HepG2 (cell line): Measurements from ENCODE around the gene GNB3. TPM values are rescaled to one million over a fixed set of nuclear protein-coding genes. Genes with fewer than 3 reads are reported as not detected.

ENCODE experiments used
- ARNT2 ChIP-seq: sonication (generic); formaldehyde crosslinking; IDR thresholded peaks from 2 replicates; pipeline ENCODE4 v1.8.0; 2022; ENCODE audit warnings: mild to moderate bottlenecking, low read depth, missing genetic modification reagents, moderate library complexity
- CTCF ChIP-seq: sonication (generic); formaldehyde crosslinking; IDR thresholded peaks from 2 replicates; pipeline ENCODE4 v1.5.0; 2020; ENCODE audit warnings: mild to moderate bottlenecking, missing genetic modification reagents, moderate library complexity
- EP300 ChIP-seq, 3 experiments: sonication (generic) in 1 of 3; formaldehyde crosslinking in 1 of 3; IDR thresholded peaks; 2 replicates each; pipeline versions ENCODE4 v1.5.1 to v1.6.1; 2011 to 2020; ENCODE audit warnings: low read depth in 2 of 3, low read length in 2 of 3, borderline replicate concordance in 1 of 3, improper control_type of control experiment in 1 of 3, mild to moderate bottlenecking in 1 of 3, missing genetic modification reagents in 1 of 3, moderate library complexity in 1 of 3
- ETV5 ChIP-seq: IDR thresholded peaks from 2 replicates; pipeline ENCODE4 v1.6.1; 2018; ENCODE audit warnings: missing biosample characterization, missing genetic modification reagents, inconsistent platforms, borderline replicate concordance
- HIVEP1 ChIP-seq: sonication (generic); formaldehyde crosslinking; IDR thresholded peaks from 2 replicates; pipeline ENCODE4 v1.4.0; 2020; ENCODE audit warnings: mild to moderate bottlenecking, missing genetic modification reagents
- HNRNPLL ChIP-seq: fragments of 200-400 bp; formaldehyde crosslinking; IDR thresholded peaks from 2 replicates; pipeline ENCODE4 v1.6.1; 2017; ENCODE audit warnings: mild to moderate bottlenecking, low read depth, low read length; ENCODE audit not compliant: poor library complexity, severe bottlenecking
- MXD4 ChIP-seq: IDR thresholded peaks from 2 replicates; pipeline ENCODE4 v1.6.1; 2016; ENCODE audit warnings: mild to moderate bottlenecking, missing biosample characterization, missing genetic modification reagents
- NONO ChIP-seq, 2 experiments: fragments of 450-650 bp in 1 of 2; sonication (generic) in 1 of 2; formaldehyde crosslinking in 1 of 2; IDR thresholded peaks in 1 of 2; conservative IDR thresholded peaks in 1 of 2; 2 replicates each; pipeline versions ENCODE4 v1.6.1 to v1.8.0; 2017 to 2022; ENCODE audit warnings: mild to moderate bottlenecking in 1 of 2, missing genetic modification reagents in 1 of 2, moderate library complexity in 1 of 2
- NR2C2 ChIP-seq: sonication (generic); formaldehyde crosslinking; IDR thresholded peaks from 2 replicates; pipeline ENCODE4 v1.4.0; 2020; ENCODE audit warnings: missing genetic modification reagents, mild to moderate bottlenecking, moderate library complexity, borderline replicate concordance
- POLR2G ChIP-seq: fragments of 200-400 bp; formaldehyde crosslinking; IDR thresholded peaks from 2 replicates; pipeline ENCODE4 v1.6.1; 2018; ENCODE audit warnings: mild to moderate bottlenecking, low read depth, low read length, moderate library complexity
- UBTF ChIP-seq: sonication (generic); formaldehyde crosslinking; IDR thresholded peaks from 2 replicates; pipeline ENCODE4 v1.4.0; 2020; ENCODE audit warnings: mild to moderate bottlenecking, missing genetic modification reagents
- ZNF484 ChIP-seq: sonication (generic); formaldehyde crosslinking; IDR thresholded peaks from 2 replicates; pipeline ENCODE4 v1.5.1; 2020; ENCODE audit warnings: mild to moderate bottlenecking, low read depth, missing genetic modification reagents, borderline replicate concordance
- ZNF710 ChIP-seq: sonication (generic); formaldehyde crosslinking; IDR thresholded peaks from 2 replicates; pipeline ENCODE4 v1.5.0; 2020; ENCODE audit warnings: mild to moderate bottlenecking, missing genetic modification reagents, borderline replicate concordance
- ZNF83 ChIP-seq: sonication (generic); formaldehyde crosslinking; IDR thresholded peaks from 2 replicates; pipeline ENCODE4 v1.4.0; 2020; ENCODE audit warnings: missing genetic modification reagents, mild to moderate bottlenecking, borderline replicate concordance
- polyA plus RNA-seq, 8 experiments: library from polyadenylated mRNA; depleted of rRNA in 3 of 8; stranded (reverse) in 7 of 8; unstranded in 1 of 8; fragments of >200 nt; fragmentation: Illumina TruSeq in 4 of 8; extraction: Trizol in 4 of 8; gene quantifications; 2 replicates each; pipeline versions ENCODE4 v1.2.1 to v1.2.3, GENCODE V29; 2011 to 2016; ENCODE audit warnings: low read depth in 4 of 8, missing spikeins in 1 of 8, mixed read lengths in 1 of 8; ENCODE audit not compliant: insufficient read depth in 1 of 8
- total RNA-seq, 5 experiments: library from RNA; depleted of rRNA; stranded (reverse); fragments of >200 nt; fragmentation: Illumina TruSeq; extraction: Trizol; gene quantifications; 2 replicates each; pipeline ENCODE4 v1.2.3, GENCODE V29; 2016; ENCODE audit warnings: low read depth in 1 of 5

GNB3 gene
- total and polyA plus RNA-seq, 2 of the 13 experiments (the other 11 are each of a cell fraction or from before 2014, with no cell fraction given) = 1.3 to 3.6 TPM

GRCh38 chr12:6873094-6874014, 32.6 kb downstream of the GNB3 start, which contains the start of gene SPSB2 (continued):
- TF ChIP-seq ZNF710 (CRISPR knock-in tag) = no peak
- TF ChIP-seq EP300 (IDR thresholded peaks at IDR 0.05; ENCODE audit: low read depth in 2 of 2, low read length in 2 of 2) = 0 out of 4 replicates have a peak, but pooled peaks of 1 of the 2 experiments have one; percentile 5
- no peak for TF ChIP-seq EP300 (CRISPR knock-in tag; IDR thresholded peaks at IDR 0.05; ENCODE audit: borderline replicate concordance)
- TF ChIP-seq ARNT2 (CRISPR knock-in tag) = peak; percentile 74; the same call in 1 of the 2 replicates
- TF ChIP-seq ZNF484 (CRISPR knock-in tag) = no peak
- TF ChIP-seq ZNF83 (CRISPR knock-in tag) = no peak
- peak; percentile 77 for TF ChIP-seq HNRNPLL
- TF ChIP-seq POLR2G = peak; percentile 58
- TF ChIP-seq NONO (IDR thresholded peaks at IDR 0.05) = no peak
- TF ChIP-seq NONO (CRISPR knock-in tag; conservative IDR thresholded peaks at IDR 0.05) = peak; percentile 89
- TF ChIP-seq HIVEP1 (CRISPR knock-in tag) = peak; percentile 21; the same call in 1 of the 2 replicates
- TF ChIP-seq MXD4 = no peak; the same call in 1 of the 2 replicates
- peak; percentile 61 for TF ChIP-seq ETV5
- no peak for TF ChIP-seq CTCF (CRISPR knock-in tag)
- peak; percentile 37; the same call in 1 of the 2 replicates for TF ChIP-seq NR2C2 (CRISPR knock-in tag)
- peak; percentile 76; the same call in 1 of the 2 replicates for TF ChIP-seq UBTF (CRISPR knock-in tag)
